ENCODE measurements around the gene TGFB3. TPM values are rescaled to one million over a fixed set of nuclear protein-coding genes. Genes with fewer than 3 reads are reported as not detected.

Gene TGFB3
- total RNA-seq, 2 donors from 2014 or later: 17.5 to 99.1 TPM

DNA sequence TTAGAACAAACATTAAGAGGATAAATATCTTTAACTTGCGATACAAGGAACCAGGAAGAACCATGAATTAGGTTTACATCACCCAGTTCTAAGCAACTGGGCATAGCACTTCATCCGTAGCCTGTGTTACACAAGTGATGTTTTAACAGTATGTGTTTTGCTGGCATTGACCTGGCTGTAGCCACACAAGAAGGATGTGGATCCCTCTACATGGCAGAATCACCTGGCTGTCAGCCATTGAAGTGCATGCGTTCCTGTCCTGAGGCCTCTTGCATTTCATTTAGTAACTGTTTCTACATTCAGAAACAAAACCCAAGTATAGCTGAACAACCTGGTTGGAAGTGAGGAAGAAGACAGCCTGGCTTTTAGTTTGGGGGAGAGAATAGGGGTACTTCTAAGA is 72.2 kb downstream of the TGFB3 start:
- Histone ChIP-seq H3K4me1 (peaks cover 0 to 27% of the 10 kb centered on the region in 2 donors), H3K27ac (no peak overlapping the region), H3K4me3 (no peak overlapping the region), H3K27me3 (no peaks in the 10 kb centered on the region), H3K36me3 (no peaks in the 10 kb centered on the region), H3K9me3 (no peaks in the 10 kb centered on the region)
- DNase-seq (ENCODE audit: low spot score): no peak
- TF ChIP-seq, protein P1, sequence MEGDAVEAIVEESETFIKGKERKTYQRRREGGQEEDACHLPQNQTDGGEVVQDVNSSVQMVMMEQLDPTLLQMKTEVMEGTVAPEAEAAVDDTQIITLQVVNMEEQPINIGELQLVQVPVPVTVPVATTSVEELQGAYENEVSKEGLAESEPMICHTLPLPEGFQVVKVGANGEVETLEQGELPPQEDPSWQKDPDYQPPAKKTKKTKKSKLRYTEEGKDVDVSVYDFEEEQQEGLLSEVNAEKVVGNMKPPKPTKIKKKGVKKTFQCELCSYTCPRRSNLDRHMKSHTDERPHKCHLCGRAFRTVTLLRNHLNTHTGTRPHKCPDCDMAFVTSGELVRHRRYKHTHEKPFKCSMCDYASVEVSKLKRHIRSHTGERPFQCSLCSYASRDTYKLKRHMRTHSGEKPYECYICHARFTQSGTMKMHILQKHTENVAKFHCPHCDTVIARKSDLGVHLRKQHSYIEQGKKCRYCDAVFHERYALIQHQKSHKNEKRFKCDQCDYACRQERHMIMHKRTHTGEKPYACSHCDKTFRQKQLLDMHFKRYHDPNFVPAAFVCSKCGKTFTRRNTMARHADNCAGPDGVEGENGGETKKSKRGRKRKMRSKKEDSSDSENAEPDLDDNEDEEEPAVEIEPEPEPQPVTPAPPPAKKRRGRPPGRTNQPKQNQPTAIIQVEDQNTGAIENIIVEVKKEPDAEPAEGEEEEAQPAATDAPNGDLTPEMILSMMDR (IDR thresholded peaks at IDR 0.05): no peak

Other genes with a start within 250 kb of the TGFB3 start
- 10 to 100 TPM; 32.6 to 59.0 TPM for gene IFT43, start 3.8 kb upstream of the TGFB3 start, total RNA-seq
- gene GPATCH2L, start 169.9 kb upstream of the TGFB3 start, total RNA-seq: 10 to 100 TPM; 38.5 to 48.5 TPM